Activated T-cell treated with anti-CD3 and anti-CD28 coated beads for 4 hours (primary cell): ENCODE data around the gene SBNO2.

Experiments
- DNase-seq: peaks from one replicate; pipeline ENCODE4 v3.0.0-alpha.2; 2020

Gene SBNO2

GRCh38 chr19:1104311-1105007 is 69.6 kb downstream of the SBNO2 start:
- peak; percentile 57 for DNase-seq

GRCh38 chr19:1103708-1104310 is 70.3 kb downstream of the SBNO2 start, which contains the start of gene GPX4:
Gene GPX4 (plus strand): TSS chr19:1103994. CDS start chr19:1104044, 50 bp downstream.
- DNase-seq: peak; percentile 97

- DNase-seq: no peak
Observed at GRCh38 chr19:1103132-1103707, 70.8 kb downstream of the SBNO2 start.

- peak; percentile 31 for DNase-seq
Observed at GRCh38 chr19:1102407-1103131, 71.5 kb downstream of the SBNO2 start.

- no peak for DNase-seq
Observed at GRCh38 chr19:1101337-1101698, 72.8 kb downstream of the SBNO2 start.

GRCh38 chr19:1098177-1099051 is 75.7 kb downstream of the SBNO2 start:
- DNase-seq: no peak

- DNase-seq: no peak
Observed at GRCh38 chr19:1097810-1098176, 76.3 kb downstream of the SBNO2 start.

GRCh38 chr19:1094978-1095701 is 78.9 kb downstream of the SBNO2 start, which contains the start of gene POLR2E:
Gene POLR2E (minus strand): TSS chr19:1095375. CDS start chr19:1095315, 60 bp downstream.
- peak; percentile 97 for DNase-seq

GRCh38 chr19:1094655-1094977 is 79.5 kb downstream of the SBNO2 start:
- DNase-seq: no peak

- no peak for DNase-seq
Observed at GRCh38 chr19:1093811-1094553, 80.1 kb downstream of the SBNO2 start.

- no peak for DNase-seq
Observed at GRCh38 chr19:1093330-1093729, 80.7 kb downstream of the SBNO2 start.

GRCh38 chr19:1091544-1092175 is 82.4 kb downstream of the SBNO2 start:
- DNase-seq: no peak

GRCh38 chr19:1090731-1091543 is 83.1 kb downstream of the SBNO2 start:
- DNase-seq: no peak

GRCh38 chr19:1089891-1090290 is 84.2 kb downstream of the SBNO2 start:
- DNase-seq: no peak

GRCh38 chr19:1089126-1089771 is 84.8 kb downstream of the SBNO2 start:
- DNase-seq: no peak

- DNase-seq: no peak
Observed at GRCh38 chr19:1088416-1089010, 85.6 kb downstream of the SBNO2 start.

GRCh38 chr19:1087813-1088415 is 86.2 kb downstream of the SBNO2 start:
- DNase-seq: no peak

GRCh38 chr19:1086613-1087012 is 87.5 kb downstream of the SBNO2 start:
- DNase-seq: no peak
